CD4-positive, alpha-beta T cell treated with Interleukin-6 at 100 ng/mL for 8 hours (primary cell): ENCODE data around the gene MORN5.

ENCODE experiments used
- DNase-seq: peaks from one replicate; pipeline ENCODE4 v3.0.0-alpha.2; 2020; ENCODE audit warnings: mixed read lengths, low spot score

The MORN5 gene

DNA sequence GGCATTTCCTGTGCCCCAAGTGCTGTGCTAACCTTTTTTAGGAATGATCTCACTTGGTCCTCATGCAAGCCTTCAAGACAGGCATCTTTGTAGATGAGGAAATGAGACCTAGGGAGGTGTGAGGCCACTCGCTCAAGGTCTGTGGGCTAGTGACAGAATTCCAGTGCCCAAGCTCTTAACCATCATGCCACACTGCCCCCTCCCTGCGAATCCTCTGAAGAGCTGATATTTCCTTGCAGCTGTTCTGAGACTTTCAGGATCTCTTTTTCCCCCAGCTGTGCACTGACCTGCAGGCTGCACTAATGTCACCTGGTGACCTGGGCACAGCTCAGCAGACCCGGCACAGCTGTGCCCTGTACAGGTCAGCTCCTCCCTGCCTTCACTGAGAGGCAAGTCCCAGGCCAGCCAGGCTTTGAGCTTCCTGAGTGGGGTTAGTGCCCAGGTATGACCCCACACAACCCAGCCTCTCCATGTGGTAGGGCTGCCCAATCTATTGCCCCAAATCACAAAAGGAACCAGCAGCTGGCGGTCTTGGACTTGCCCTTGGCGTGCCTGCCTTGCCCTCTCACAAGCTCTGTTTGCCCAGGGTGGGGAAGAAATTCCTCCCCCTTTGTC is 32.7 kb downstream of the MORN5 start:
- no peak for DNase-seq

DNA sequence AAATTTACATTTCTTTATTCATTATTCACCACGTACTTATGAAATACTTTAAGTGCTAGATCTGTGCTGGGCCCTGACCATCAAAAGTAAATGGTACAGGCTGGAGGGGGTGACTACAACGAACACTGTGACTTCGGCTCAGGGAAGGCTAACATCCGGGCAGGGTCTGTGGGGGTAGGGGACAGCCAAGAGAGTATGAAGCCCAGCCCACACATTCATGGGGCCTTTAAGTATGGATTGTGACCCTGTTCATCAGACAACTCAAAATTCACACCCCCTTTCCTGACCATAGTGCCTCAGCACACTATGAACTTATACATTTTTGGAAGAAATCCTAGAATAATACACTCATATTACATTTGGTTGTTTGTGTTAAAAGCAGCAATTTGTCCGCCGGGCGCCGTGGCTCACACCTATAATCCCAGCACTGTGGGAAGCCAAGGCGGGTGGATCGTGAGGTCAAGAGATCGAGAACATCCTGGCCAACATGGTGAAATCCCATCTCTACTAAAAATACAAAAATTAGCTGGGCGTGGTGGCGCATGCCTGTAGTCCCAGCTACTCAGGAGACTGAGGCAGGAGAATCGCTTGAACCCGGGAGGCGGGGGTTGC is 33.3 kb downstream of the MORN5 start:
- no peak for DNase-seq

DNA sequence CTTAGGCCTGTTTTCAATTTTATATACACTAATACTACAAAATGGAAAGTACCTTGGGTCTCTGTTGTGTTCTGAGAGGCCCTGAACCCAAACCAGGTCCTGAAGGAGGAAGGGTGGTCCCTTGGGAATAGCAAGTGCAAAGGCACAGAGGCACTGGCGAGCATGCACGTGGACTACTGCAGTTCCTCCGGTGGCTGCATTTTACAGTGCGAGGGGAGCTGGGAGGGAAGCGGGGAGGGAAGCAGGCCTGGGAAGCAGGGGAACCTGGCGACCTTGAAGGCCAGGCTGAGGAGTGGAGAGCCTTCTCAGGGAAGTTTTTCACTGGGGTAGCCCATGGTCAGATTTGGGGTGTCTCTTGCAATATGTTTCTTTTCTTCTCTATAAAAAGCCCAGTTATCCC is 33.9 kb downstream of the MORN5 start:
- no peak for DNase-seq

DNA sequence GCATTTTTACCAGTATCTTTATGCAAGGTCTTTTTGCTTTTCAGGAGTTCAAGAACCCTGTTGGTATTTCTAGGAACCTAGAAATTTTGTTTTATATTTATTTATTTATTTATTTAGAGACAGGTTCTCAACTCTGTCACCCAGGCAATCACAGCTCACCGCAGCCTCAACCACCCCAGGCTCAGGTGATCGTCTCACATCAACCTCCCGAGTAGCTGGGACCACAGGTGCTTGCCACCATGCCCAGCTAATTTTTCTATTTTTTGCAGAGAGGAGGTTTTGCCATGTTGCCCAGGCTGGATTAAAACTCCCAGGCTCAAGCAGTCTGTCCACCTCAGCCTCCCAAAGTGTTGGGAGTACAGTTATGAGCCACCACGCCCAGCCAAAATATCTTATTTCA is 36.2 kb downstream of the MORN5 start:
- no peak for DNase-seq

DNA sequence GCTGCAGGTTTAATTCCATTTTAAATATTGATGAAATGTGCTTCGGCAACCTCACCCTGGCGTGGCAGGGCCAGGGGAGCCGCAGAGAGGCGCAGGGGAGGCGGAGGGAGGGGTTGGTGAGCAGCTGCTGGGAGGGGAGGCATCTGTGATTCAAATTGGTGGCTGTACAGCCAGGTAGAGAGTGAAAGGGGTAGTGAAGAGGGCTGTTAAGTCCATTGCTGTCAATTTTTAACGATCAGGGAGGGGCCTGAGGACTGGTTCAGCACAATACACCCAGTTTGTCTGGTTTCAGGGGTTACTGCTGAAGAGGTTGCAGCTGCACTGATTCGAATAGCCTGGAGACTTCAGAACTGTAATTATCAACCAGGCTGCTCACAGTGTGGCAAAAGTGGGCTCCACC is 37.7 kb downstream of the MORN5 start:
- no peak for DNase-seq

DNA sequence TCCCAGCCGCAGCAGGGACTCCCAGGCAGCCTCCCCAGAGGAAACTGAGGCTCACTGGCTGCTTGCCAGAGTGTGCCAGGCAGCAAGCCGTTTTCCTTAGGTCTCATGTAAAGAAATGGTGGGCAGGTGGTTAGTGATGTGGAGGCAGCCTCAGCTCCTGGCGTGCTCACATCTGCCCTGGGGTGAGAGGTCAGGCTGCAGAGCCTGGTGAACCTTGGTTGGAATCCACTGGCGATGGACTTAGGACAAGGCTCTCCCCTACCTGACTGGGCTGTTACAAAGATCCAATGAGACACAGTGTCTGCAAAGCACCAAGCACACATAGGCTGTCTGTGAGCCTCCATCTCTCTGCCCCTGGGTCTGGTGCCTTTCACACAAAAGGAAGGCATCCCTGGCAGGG is 38.2 kb downstream of the MORN5 start:
- DNase-seq = no peak

DNA sequence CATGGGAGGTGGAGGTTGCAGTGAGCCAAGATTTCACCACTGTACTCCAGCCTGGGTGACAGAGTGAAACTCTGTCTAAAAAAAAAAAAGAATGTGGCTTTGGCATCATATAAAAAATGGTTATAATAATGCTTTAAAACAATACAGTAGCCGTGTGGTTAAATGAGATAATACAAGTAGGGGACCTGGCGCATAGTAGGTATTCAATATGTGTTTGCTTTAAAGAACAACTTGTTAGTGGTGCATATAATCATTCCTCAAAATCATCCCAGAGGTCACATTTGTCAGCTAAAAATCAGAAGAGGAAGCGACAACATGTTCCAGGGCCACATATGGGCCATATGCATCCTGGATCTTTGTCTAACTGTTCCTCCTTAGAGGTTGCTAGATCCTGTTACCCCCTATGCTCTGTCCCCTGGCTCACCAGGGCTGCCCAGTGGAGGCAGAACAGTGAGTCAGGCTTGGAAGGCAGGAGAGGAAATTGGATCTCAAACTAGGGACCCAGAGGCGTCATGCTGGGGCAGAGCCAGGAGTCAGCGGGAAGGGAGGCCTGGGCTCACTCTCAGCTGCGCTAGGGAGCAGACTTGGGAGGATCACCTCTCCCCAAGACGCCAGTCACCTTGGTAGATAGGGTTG is 41.4 kb downstream of the MORN5 start:
- no peak for DNase-seq

DNA sequence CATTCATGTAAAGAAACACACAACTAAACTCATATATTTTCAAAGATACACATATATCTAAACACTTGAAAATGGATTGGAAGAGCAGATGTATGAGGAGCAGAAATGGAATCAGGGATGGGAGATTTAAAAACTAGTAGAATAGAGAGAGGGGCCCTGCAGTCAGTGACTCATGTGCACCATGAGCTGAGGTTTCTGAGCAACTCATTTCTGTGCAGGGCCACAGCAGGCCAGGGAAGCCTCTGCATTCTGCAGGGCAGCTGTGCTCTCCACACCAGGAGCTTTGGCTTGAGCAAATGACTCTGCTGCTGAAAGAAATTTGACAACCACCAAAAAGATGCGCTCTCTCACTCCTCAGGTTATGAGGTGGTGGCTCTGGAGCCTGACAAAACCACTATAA is 41.9 kb downstream of the MORN5 start:
- no peak for DNase-seq

DNA sequence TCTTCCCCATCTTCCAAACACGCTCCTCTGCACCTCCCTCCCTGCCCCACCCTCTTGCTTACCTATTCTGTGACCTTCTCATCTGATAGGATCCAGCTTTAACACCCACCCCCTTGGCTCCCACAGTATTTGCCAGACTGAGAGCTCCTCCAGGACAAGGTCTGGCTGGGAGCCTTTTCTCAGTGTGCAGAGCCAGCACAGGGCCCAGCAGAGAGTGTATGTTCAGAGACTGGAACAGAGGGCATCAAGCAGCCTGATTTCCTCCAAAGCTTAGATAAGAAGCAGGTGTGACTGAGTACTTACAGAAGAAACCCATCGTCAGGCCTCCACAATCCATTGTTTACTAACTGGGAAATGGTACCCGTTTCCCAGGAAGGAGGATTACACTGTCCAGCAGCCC is 42.4 kb downstream of the MORN5 start:
- no peak for DNase-seq

DNA sequence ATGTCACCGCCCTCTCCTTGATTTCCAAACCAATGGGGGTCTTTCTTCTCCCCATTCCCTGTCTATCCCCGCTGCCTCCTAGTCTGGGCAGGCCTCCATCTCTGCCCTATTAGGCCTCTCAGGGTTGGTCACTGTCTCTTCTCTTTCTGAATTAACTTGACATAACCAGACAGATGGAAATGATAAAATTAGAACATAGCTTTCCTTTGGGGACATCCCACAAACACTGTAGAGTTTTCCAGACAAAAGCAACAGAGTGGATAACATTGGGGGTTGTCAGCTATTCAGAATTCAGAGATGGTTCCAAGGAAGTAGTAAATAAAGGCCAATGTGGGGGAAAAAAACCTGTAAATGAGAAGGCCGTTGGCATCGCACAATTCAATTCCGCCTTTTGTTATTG is 44.3 kb downstream of the MORN5 start:
- DNase-seq = no peak

DNA sequence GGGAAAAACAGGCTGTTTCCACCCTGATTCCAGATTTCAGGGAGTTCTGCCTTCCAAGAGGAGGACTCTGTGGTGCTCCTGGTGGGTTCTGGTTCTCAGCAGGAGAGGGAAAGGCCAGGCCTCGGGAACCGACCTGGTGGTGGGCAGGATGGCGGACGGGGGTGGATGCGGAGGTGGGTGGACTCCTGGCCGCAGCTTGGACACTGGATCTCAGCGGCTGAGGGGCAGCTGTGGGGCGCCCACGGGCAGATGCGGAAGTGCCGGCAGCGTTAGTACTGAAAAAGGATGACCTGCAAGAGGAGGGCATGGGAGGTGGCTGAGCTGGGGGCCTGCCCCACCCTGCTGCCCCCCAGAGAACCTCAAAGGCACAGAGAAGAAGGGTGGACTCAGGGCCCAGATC is 44.8 kb downstream of the MORN5 start:
- no peak for DNase-seq

DNA sequence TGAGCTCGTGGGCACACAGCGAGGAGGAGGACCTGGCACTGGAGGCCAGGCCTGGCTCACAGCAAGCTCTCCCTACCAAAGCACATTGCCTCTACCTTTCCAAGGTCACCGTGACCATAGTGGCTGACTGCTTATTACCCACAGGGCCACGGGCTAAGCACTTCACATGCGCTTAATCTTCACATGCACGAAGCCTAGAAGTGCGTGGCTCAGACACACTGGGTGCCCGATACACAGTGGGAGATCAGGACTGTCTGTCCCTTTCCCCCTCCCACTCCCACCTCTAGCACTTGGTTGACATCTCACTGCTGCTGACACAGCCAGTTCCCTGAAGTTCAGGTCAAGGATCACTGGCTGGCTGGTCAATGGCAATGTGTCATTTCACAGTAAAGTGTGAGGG is 45.5 kb downstream of the MORN5 start:
- DNase-seq = no peak

DNA sequence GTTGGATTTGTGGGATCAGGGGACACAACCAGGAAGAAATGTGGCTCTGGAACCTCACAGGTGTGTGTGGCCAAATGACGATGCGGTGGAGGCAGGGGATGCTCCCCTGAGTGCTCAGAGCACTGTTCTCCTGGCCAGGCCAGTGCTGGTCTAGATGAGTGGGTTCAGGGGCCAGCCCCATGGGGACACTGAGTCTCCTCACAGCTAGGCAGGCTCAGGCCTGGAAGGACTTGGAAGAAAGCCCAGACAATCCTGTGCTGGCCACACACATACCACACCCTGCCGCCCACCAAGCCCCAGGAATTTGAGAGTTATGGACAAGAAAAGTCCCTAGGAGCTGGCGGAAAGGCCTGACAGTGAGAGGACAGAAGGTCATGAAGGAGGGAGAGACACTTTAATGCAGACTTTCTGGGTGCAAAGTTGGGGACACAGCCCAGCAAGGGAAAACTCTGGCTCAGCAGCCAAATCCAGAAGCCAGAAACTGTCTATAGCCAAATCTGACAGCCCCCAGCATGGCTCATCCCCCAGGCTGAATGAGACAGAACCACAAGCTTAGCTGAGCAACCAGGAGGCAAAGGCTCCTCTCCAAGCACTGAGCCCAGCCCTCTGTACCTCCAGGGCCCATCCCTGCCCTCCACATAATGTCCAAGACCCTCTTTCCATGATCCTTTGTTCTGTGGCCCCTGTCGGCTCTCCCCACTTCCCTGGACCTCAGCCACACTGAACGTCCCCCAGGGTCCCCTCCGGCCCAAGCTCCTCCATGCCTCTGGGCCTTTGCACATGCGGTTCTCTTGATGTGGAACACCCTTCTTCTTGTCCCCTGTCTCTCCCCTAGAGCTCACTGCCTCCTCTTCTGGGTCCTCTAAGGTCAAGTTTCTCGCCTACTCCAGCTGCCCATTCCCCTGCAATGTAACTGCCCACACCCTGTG is 46.7 kb downstream of the MORN5 start:
- no peak for DNase-seq

DNA sequence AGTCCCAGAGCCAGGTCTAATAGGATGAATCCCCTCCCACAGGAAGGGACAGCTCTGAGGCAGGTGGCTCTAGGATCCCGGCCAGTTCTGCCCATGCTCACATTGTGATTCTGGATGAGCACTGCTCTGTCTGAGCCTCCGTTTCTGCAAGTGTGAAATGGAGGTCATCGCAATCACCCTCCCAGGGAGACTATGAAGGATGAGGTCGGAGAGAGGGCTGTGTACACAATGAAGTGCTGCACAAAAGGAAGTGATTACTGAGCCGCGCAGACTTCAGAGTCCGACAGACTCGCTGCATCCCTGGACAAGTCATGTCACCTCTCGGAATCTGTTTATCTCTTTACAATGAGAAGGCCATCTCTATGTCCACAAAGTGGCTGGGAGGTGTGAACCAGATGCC is 47.4 kb downstream of the MORN5 start:
- DNase-seq = no peak

DNA sequence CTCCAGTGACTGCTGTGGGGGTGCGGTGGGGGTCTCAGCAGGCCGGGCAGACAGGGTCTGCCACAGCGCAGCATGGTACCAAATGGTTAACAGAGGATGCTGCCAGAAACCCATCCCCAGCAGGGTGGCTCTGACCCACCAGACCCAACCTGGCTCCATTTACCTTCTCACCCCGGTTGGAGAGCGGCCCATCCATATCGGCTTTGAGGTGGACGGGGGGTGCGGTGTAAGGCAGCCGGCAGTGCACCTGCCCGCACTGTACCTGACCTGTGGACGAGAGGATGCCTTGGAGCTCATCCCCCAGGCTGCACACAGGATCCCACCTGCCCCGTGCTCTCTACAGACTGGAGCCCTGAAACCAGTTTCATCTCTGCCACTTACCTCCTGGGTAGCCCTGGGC is 49.7 kb downstream of the MORN5 start:
- no peak for DNase-seq

DNA sequence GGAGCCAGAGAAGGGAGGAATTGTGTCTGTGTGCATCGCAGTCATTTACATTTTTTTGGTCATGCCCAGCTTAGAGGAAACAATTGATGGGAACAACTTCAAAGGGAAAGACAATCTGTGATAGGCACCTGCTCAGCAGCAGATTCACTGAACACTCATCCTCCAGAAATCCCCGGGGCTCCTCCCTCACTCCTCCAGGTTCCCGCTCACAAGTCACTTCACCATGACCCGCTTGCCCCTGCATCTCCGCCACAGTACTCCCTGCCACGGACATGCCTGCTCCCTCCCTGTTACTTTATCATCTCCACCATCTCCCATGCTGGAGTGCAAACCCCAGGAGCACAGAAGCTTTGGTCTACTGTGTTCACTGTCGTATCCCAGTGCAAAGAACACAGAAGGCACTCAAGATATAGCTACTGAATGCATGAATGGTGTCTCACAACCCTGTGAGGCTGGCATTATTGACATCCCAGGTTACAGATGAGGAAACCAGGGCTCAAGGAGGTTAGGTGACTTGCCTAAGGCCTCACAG is 52.8 kb downstream of the MORN5 start:
- no peak for DNase-seq

DNA sequence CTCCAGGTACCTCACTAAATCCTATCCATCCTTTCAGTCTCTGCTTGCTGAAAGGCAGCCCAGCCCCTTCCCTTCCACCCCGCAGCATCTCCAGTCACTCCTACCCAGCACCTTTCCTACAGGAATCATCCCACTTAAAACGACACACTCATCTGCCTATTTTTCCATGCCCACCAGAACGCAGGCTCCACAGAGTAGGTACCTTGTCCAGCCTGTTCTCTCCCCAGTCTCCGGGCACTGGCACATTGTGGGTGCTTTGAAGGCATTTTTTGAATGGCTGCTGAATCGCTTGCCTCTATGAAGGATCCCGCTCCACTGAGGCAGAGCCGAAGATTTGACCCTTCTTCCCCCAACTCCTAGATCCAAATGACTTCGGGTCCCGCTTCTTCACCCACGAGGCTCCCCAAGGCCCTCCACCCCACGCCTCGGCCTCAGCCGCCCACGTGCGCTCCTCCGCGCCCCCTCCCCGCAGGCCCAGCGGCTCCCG is 53.4 kb downstream of the MORN5 start:
- no peak for DNase-seq

DNA sequence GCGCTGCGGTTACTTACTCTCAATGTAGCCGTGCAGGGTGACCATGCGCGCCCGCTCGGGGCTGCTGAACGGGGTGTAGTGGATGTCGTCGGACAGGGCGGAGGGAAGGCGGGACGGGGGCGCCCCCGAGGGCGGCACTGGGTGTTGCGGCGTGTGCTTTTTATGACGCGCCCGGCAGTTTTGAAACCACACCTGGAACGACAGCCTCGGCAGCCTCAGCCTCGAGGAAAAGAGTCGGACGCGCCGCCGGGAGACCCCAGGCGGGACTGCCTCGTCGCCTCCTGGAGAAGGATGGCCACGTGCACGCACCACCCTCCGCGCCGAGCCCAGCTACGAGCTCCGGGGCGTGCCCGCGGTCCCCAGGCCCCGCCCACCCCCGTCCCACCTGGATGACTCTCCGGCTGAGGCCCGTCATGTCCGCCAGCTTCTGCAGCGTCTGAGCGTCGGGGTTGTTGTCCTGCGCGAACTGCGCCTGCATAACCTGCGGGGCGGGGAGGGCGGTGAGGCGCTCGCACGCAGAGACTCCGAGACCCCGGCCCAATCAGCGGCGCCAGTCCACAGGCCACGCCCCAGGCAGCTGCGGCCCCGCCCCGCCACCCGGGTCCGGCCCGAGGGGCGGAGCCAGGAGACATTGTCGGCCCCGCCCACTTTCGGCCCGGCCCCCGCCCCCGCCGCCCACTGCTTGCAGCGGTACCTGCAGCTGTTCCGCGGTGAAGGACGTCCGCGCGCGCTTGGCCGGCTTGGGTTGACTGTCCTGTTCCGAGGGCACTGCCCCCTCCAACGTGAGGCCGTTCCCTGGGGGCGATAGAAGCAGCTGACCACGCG is 54.1 kb downstream of the MORN5 start:
- DNase-seq = peak; percentile 23

DNA sequence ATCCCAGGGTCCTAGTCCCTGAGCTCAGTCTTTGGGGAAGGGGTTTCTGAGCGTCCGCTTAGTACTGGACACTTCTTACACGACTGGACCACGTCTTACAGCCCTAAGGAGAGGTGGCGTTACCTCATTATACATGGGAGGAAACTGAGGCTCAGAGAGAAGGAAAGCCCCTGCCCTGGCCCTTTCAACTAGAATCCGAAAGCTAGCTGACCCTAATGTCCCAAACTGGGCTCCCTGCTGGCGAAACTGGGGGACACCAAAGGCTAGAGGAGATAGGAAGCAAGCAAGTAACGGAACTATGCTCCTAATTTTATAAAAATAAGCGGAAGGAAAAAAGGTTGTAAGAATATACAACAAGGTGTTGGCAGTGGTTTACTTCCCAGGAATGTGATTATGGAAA is 54.8 kb downstream of the MORN5 start:
- DNase-seq = no peak

DNA sequence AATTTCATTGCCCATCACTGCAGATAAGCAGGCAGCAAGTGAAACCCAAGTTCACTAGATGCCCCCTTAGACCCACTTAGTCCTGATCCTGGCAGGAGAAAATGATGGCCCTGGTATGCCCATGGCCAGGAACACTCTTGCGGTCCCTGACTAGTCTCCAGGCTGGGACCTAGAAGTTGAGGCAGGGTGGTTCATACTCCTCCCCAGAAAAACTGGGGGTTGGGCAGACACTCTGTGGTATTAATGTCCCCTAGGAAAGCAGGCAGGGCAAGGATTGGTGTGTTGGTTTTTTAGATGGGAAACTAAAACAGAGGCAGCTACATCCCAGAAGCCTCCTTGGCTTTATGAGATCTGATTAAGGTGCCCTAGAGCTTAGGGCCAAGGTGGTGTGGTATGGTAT is 56.0 kb downstream of the MORN5 start:
- DNase-seq = no peak

DNA sequence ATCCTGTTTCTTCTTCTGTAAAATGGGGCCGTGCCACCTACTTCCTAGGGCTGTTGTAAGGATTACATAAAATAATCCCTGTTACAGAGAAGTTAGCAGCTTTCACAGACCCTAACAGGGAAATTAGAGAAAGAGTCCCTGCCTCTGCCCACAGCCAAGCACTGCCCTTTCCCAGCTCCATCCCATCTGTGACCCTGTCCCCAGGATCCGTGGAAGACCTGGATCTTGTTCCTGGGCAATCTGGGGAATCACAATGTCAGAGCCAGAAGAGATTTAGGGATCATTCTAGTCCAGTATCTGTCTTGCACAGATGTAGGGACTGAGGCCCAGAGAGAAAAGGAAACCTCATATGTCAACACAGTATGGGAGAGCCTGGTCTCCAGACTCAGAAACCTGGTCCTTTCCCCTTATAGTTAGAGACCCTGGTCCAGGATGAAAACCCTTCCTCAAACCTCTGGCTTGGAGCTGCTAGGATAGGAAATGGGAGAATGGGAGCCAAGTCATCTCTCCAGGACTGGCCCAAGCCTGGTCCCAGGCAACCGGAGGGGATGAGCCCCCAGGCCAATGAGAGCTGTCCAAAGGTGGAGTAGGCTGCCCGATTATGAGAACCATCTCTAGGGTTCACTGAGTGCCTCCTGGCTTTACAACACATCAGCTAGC is 56.6 kb downstream of the MORN5 start:
- no peak for DNase-seq
